GM12891 (cell line): ENCODE data around the gene MT1H.
"Not testable (repeated sequence)": the region's sequence is repeated elsewhere in the genome, so short reads cannot be mapped to it uniquely, and the experiment has no call there.

Experiments
- DNase-seq: peaks from one replicate; pipeline ENCODE4 v3.0.0; 2011; ENCODE audit warnings: low spot score; ENCODE audit not compliant: insufficient read length
- FAIRE-seq: peaks from 2 replicates; lab custom pipeline; 2011; peaks lifted over from hg19 to GRCh38; lab: Jason Lieb, UNC
- PAX5 ChIP-seq: IDR thresholded peaks from 2 replicates; pipeline ENCODE4 v1.6.1; 2011; ENCODE audit warnings: low read length, moderate library complexity, mild to moderate bottlenecking; ENCODE audit not compliant: insufficient read depth, severe bottlenecking
- POLR2A ChIP-seq: IDR thresholded peaks from 2 replicates; pipeline ENCODE4 v1.6.1; 2011; ENCODE audit warnings: low read depth, low read length, control low read depth
- POLR2AphosphoS5 ChIP-seq: IDR thresholded peaks from 2 replicates; pipeline ENCODE4 v1.6.1; 2011; ENCODE audit warnings: low read depth, low read length, control low read depth
- POU2F2 ChIP-seq: IDR thresholded peaks from 2 replicates; pipeline ENCODE4 v1.6.1; 2011; ENCODE audit warnings: low read depth, mild to moderate bottlenecking, control low read depth, low read length, moderate library complexity
- SPI1 ChIP-seq: IDR thresholded peaks from 2 replicates; pipeline ENCODE4 v1.6.1; 2011; ENCODE audit warnings: low read depth, low read length, control low read depth
- TAF1 ChIP-seq: IDR thresholded peaks from 2 replicates; pipeline ENCODE4 v1.6.1; 2011; ENCODE audit warnings: low read depth, low read length, control low read depth

MT1H gene

GRCh38 chr16:56664506-56664905 lies 5.1 kb upstream of the MT1H start:
- FAIRE-seq (no peak), DNase-seq (no peak)
- no peak for TF ChIP-seq POU2F2

- FAIRE-seq, DNase-seq: not testable (repeated sequence)
These were observed 4.0 kb upstream of the MT1H start for GRCh38 chr16:56665286-56666261.

GRCh38 chr16:56667581-56668571 lies 1.7 kb upstream of the MT1H start, which contains the start of gene MT1G:
Gene MT1G (minus strand): TSS chr16:56668065. CDS start chr16:56667993, 72 bp downstream.
- TF ChIP-seq PAX5 (no peak), TAF1 (no peak), POLR2AphosphoS5 (no peak), SPI1 (no peak), POLR2A (no peak), POU2F2 (no peak)
- no peak for FAIRE-seq
- no peak for DNase-seq

DNA sequence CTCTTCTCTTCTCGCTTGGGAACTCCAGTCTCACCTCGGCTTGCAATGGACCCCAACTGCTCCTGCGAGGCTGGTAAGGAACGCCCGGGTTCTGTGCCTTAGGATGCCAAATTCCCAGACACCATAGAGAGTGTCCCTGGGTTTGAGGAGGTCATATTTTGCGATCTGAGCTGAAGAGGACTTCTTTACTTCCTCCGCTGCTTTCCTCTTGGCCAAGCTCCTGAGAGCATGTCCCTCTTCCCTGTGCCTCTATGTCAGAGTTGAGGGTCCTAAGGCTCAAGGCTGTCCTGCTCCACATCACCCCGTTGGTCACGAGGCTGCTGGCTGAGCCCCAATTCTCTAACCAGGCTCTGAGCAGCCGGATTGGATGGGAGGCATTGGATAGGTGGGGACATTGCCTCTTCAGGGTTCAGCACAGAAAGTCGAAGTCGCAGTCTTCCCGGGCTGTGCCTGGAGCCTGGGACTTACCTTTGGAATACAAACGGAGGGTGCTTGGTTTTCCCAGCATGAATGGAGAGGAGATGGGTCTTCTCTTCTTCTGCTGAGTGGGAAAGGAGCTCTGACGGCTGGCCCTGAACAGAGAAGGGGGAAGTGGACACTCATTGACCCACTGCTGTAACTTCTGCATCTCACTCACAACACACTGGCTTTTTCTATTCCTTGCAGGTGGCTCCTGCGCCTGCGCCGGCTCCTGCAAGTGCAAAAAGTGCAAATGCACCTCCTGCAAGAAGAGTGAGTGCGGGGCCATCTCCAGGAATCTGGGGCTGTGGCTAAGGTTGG lies 416 bp downstream of the MT1H start:
- no peak for TF ChIP-seq POLR2AphosphoS5
- DNase-seq (no peak), FAIRE-seq (no peak)

GRCh38 chr16:56670620-56670934 lies 963 bp downstream of the MT1H start:
- TF ChIP-seq TAF1 (no peak), SPI1 (no peak), POLR2AphosphoS5 (no peak), PAX5 (no peak), POU2F2 (no peak), POLR2A (no peak)
- FAIRE-seq (no peak), DNase-seq (no peak)

GRCh38 chr16:56671691-56672090 lies 2.1 kb downstream of the MT1H start:
- FAIRE-seq, DNase-seq: not testable (repeated sequence)

DNA sequence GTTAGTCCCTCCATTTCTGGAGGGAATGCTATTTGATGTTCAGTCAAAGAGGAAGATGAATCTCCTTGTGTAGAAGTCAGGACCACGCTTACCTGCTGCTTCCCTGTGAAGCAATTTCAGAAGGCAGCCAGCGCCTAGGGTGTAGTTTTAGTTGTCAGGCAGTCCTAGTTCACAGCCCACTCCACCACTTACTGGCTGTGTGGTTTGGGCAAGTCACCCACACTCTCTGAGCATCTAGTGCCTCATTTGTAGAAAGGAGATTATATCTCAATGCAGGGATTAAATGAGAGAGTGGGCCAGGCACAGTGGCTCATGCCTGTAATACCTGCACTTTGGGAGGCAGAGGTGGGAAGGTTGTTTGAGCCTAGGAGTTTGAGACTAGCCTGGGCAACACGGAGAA lies 2.6 kb downstream of the MT1H start:
- not testable (repeated sequence) for FAIRE-seq, DNase-seq

DNA sequence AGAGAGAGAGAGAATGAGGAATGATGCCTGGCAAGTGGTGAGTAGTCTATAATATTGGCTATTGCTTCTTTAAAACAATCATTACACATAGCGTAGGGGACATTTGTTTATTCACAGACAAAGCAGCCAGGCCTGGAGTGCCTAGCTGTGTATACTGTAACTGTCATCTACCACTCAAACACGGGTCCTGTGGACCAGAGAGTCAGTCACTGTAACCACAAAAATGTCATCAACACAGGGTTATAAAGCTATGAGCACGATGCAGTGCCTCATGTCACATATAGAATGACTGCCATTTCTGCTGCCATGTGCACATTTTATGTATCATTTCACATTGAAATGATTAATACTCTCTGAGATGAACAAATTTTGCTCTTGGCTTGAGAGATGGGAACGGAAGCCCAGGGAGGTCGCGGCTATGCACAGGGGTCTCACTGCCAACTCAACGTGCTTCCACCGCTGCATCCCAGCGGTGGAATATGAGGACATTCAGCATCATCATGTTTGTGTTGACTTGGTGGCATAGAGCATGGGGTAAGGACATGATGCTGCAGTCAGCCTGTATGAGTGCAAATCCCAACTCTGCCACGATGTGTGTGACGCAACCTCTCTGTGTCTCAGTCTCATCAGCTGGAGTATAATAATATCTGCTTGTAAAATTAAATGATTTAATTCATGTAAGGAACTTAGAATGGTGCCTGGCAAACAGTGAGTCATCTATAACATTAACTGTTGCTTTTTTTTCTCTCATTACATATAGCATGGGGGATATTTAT lies 3.3 kb downstream of the MT1H start:
- no peak for DNase-seq
- no peak for TF ChIP-seq TAF1
- no peak for TF ChIP-seq POLR2A
- no peak for TF ChIP-seq POLR2AphosphoS5
- no peak for TF ChIP-seq PAX5
- no peak for TF ChIP-seq POU2F2
- TF ChIP-seq SPI1, result no peak
- FAIRE-seq, result no peak

GRCh38 chr16:56673921-56674320 lies 4.3 kb downstream of the MT1H start:
- DNase-seq (no peak), FAIRE-seq (no peak)
- TF ChIP-seq SPI1 (no peak), POU2F2 (no peak), PAX5 (no peak), TAF1 (no peak), POLR2A (no peak), POLR2AphosphoS5 (no peak)

DNA sequence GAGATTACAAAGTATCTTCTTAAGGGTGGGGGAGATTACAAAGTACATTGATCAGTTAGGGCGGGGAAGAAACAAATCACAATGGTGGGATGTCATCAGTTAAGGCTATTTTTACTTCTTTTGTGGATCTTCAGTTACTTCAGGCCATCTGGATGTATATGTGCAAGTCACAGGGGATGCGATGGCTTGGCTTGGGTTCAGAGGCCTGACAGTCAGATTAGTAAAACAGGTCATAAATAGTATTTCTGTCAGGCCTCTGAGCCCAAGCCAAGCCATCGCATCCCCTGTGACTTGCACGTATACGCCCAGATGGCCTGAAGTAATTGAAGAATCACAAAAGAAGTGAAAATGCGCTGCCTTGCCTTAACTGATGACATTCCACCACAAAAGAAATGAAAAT lies 5.0 kb downstream of the MT1H start:
- not testable (repeated sequence) for FAIRE-seq, DNase-seq
